ENCODE measurements around the gene ARL14.

Gene ARL14

GRCh38 chr3:160676547-160677303, at the start of gene ARL14:
ARL14 (plus strand) TSS chr3:160677160; CDS start chr3:160677347, 187 bp downstream.
- FAIRE-seq = no peak

DNA sequence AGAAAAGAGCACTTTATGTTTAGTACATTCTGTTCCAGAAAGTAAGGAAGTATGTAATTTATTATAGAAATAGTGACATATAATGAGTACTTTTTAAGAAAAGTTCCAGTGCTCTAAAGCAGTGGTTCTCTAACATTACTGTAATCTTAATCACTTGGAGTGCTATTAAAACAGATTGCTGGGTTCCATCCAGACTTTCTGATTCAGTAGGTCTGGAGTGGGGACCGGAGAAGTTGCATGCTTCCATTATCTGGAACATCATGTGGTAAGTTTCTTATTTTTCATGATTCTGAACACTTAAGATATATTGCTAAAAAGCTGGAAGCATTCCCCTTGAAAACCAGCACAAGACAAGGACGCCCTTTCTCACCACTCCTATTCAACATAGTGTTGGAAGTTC, 47.5 kb upstream of the ARL14 start:
- no peak for FAIRE-seq

DNA sequence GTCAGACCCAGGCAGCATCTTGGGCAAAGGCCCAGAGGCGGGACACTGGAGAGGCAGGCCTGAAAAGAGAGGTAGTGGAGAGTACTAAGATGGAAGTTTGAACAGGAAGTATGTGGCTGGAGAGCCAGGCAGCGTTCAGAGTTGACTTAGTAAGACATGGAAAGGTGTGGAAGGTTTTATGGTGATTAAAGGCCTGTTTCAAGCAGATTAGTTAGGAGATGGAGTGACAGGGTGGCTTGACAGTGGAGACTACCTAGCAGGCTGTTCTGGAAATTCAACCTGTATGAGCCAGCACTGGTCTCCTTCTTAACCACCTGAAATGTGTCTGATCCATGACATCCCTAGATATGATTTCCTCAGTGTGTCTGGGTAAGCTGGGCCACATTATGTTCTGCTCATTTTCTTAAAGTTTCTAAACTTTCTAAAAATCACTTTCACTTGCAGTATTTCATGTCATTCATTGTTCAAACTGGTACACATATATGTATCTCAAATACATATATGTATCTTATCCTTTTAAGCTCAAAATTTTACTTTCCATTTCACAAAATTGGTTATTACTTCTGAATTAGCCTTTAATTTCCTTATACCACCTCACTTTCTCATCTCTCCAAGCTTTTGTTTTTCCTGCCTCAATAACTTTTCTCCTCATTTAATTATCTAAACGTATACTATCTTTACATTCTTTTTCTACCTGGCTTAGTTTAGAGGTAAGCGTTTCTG, 43.4 kb upstream of the ARL14 start:
- no peak for FAIRE-seq

GRCh38 chr3:160635213-160635612, 41.7 kb upstream of the ARL14 start:
- FAIRE-seq = no peak

GRCh38 chr3:160637086-160637485, 39.9 kb upstream of the ARL14 start:
- no peak for FAIRE-seq

DNA sequence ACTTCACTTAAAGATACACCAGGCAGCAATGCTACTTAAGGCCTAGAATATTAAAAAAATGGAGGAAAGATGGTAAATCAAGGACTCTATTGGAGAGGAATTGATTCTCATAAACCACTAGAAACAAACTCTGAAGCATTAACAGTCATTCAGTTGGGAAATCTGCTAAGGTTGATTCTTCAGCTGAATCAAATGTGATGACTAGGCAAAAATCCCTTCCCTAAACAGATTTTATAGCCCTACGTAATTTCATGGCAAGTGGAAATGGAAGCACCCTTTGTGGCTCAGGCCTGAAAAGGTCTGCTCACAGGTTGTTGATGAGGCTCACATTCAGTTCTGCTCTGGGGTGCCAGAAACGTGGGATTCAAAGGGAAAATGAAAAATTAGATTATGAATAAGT, 38.8 kb upstream of the ARL14 start:
- no peak for FAIRE-seq

DNA sequence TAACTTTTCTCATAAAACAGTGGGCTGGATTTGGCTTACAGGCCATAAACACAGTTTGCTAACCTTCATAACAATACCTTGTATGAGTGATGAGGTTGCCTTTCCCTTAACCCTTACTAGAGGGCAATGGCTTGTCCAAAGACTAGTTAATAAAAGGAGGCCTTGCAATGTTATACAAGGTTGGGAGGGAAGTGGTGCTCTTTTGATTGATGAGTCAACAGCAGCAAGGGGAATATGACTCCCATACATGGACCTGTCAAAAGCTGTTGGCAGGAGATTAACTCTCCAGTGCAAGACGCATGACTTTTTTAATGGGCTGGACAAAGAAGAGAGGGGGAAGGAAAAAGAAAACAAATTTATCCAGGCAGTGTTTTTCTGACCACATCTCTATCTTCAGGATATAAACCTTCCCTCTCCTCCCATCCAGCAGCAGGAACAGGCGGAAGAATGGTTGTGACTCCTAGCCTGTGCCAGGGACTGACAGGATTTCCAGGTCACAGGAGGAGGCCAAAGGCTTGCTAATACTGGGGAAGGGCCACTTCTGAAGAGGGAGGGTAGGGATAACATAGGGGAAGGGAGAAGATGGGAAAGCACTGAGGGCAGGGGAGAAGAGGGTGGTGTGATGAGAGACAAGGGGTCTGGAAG, 35.2 kb upstream of the ARL14 start:
- FAIRE-seq = no peak

DNA sequence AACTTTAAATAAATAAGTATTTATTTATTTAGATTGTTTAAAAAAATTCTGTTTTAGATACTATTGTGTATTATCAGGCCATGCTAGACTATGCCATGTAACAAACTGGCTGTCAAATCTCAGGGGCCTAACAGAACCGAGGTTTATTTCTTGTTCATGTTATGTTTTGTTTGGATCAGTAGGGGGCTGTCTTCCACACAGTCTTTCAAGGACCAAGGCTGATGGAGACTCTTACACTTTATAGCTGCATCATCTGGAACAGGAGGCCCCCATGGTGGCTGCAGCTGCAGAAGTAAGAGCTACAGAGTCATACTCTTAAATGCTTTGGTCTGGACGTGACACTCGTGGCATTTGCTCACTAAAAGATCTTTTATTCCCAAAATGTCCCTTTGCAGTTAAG, 33.0 kb upstream of the ARL14 start:
- no peak for FAIRE-seq

GRCh38 chr3:160644491-160644890, 32.5 kb upstream of the ARL14 start:
- FAIRE-seq = no peak

GRCh38 chr3:160648701-160649100, 28.3 kb upstream of the ARL14 start:
- no peak for FAIRE-seq

DNA sequence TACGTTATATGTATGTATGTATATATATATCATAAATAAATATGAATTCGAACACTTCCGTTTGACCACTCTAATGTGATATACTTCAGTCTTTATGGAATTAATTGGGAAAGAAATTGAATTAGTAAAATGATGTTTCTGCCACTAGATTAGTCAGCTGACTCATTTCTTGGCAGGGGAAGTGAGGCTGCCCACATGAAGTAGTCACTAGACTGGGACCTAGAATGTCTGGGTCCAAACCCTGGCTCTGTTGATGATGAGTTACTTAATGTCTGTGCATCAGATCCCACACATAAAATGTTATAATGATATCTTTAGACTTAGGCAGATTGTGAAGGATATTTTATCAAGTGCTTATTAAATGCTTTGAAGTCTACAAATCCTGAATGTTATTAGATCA, 27.4 kb upstream of the ARL14 start:
- FAIRE-seq = no peak

GRCh38 chr3:160653512-160653911, 23.4 kb upstream of the ARL14 start:
- FAIRE-seq = no peak

- no peak for FAIRE-seq
Observed at GRCh38 chr3:160660902-160661301, 16.1 kb upstream of the ARL14 start.

DNA sequence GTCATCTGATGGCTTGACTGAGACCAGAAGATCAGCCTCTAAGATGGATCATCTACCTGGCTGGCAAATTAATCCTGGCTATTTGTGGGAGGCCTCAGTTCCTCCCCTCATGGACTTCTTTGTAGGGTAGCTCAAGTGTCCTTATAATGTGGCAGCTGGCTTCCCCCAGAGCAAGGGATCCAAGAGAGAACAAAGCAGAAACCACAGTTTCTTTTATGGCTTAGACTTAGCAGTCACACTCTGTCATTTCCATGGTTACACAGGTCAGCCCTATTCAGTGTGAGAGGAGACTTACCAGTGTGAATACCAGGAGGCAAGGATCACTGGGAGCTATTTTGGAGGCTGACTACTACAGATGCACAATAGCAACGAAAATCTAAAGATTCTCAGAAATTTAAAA, 15.3 kb upstream of the ARL14 start:
- FAIRE-seq = no peak

GRCh38 chr3:160665231-160665630, 11.7 kb upstream of the ARL14 start:
- FAIRE-seq = no peak

GRCh38 chr3:160665784-160666526, 11.0 kb upstream of the ARL14 start:
- no peak for FAIRE-seq

DNA sequence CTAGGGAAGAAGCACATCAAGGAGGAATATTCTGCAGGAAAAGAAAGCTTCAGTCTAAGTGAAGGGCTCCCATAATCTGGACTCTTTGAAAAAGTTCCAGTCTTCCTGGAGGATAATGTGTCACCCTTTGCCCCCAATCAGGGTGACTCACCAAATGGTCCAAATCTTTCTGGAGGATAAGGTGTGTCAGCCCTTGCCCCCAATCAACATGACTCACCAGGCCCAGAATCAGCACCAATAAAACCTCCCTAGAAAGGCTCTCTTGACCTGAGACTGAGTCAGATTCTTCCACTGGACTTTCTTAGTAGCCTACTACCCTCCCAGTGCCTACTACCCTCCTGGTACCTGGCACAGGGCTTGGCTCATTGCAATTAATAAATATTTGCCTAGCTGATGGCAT, 9.5 kb upstream of the ARL14 start:
- no peak for FAIRE-seq

DNA sequence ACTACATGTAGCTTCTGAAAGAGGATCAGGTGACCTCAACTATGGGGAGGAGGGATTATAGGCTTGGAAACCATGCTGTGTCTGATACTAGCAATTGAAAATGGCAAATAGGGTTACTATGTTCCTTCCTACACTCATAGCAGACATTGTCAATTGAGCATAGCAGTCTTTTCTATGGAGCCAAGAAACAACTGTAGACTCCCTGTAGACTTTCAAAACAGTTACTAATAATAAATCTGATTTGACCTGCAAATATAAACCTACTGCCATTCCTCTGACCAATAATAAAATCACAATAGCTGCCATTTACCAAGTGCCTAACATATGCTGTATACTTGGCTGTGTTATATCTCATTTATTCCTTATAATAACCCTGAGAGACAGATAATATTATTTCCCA, 8.5 kb upstream of the ARL14 start:
- no peak for FAIRE-seq

DNA sequence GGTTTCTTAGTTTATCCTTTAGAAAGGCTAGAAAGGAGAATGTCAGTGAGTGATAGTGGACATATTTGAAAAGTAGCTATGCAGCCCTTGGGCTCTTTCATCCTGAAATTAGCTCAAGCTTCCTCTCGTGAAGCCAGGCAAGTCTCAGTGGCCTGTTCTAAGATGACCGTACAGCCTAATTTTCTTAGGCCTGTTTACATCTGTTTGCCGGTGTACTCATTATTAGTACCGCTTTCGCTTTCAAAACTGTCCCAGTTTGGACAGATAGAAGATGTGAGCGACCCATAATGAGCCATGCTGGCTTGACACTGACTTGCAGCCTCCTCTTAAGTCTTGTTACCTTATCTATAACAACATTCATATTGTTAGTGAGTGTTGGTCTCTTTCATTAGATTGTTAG, 5.7 kb upstream of the ARL14 start:
- FAIRE-seq = no peak

DNA sequence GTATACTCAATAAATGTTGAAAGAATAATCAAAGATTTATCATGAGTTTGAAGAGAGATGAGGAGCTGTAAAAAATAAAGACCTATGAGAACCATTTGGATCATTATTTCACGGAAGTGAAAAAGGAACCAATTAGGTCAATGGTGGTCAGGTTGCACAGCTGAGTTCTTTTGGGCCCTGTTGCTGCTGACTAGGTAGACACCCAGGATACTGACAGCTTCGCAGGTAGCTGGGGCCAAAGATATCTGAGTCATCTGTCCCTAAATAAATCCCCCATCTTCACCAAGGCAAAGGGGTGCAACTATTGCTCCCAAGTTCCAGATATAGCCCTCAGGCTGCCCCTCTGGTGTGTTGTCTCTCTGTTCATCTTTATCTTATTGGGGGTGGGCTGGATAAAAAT, 5.0 kb upstream of the ARL14 start:
- no peak for FAIRE-seq

- no peak for FAIRE-seq
Observed at GRCh38 chr3:160673188-160673587, 3.8 kb upstream of the ARL14 start.

DNA sequence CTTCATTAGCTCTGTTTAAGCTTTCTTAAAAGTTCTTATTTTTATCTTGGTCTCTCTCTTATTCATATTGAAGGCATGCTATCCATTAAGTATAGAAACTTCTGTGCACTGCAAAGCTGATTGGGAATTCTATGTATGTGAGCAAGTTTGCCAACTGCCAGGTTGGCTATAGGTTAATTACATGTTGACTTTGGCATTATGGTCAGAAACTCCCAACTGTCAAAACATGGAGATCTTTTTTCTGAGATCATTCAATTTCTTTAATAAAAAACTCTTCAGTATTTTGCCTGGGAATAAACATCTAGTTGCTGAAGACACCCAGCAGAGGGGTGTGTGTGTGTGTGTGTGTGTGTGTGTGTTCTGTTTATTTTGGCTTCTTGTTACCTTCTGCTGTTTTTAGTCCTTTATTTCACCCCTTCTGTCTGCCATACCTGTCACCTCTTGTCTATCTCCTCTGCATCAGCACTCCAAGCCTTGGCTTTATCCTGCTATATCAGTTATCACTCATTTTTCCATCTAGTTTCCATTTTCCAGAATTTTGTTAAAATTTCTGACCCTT, 1.3 kb upstream of the ARL14 start:
- no peak for FAIRE-seq

DNA sequence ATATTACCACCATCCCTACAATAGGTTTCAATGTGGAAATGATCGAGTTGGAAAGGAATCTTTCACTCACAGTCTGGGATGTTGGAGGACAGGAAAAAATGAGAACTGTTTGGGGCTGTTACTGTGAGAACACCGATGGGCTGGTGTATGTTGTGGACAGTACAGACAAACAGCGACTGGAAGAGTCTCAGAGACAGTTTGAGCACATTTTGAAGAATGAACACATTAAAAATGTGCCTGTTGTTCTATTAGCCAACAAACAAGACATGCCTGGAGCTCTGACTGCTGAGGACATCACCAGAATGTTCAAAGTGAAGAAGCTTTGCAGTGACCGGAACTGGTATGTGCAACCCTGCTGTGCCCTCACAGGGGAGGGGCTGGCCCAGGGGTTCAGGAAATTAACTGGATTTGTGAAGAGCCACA, 510 bp downstream of the ARL14 start:
- FAIRE-seq = no peak
